ENCODE data around the gene CDKL1. TPM values are rescaled to one million over a fixed set of nuclear protein-coding genes. Genes with fewer than 3 reads are reported as not detected.

CDKL1 gene
- total and polyA plus RNA-seq, 7 donors = 0.46 to 4.5 (median 2.0) TPM

DNA sequence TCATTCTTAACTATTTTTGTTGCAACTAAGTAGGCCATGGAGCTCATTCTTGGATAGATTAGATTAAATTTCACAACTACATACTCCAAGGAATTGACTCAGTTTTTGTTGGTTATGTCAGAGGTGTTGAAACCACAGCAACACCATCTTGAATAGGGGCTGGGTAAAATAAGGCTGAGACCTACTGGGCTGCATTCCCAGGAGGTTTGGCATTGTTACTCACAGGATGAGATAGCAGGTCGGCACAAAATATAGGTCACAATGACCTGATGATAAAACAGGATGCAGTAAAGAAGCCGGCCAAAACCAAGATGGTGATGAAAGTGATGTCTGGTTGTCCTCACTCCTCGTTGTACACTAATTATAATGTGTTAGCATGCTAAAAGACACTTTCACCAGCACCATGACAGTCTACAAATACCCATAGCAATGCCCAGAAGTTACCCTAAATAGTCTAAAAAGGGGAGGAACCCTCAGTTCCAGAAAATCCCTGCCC is 63.6 kb downstream of the CDKL1 start:
- DNase-seq = peak in 1 of 2 donors; percentile 37

DNA sequence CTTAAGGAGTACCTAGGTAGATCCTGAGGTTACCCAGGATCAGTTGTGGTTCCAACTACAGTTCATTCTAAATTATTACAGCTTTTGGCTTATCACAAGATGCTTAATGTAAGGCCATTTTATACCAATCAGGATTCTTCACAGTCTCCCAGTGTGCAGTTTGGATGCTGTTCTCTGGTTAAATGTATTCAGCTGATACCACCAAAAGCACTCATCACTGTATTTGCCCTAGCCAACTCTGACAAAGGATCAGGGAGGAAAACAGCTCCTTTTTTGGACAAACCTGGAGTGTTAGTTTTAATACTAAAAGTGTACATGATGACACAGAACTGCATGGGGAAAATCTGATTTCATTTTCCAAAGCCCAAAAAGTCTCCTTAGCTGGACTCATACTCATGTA is 65.1 kb downstream of the CDKL1 start:
- Histone ChIP-seq H3K36me3 (ENCODE audit: insufficient read depth in 1 of 2, low read depth in 1 of 2) (peaks cover 0 to 41% of the 10 kb centered on the region in 2 donors), H3K4me3 (no peak overlapping the region), H3K27me3 (ENCODE audit: insufficient read depth in 3 of 3, low read length in 2 of 3) (no peaks in the 10 kb centered on the region), H3K9me3 (no peaks in the 10 kb centered on the region), H3K4me1 (peaks cover 14% of the 10 kb centered on the region), H3K27ac (no peak overlapping the region)
- intact Hi-C loops (cut with DNase I) = no loop called here
- DNase-seq (no peak), ATAC-seq (no peak)
- TF ChIP-seq CTCF (IDR thresholded peaks at IDR 0.05) = no peak

More for the DNA sequence above, 63.6 kb downstream of the CDKL1 start:
- Histone ChIP-seq H3K4me3 (no peak overlapping the region), H3K4me1 (peaks cover 14% of the 10 kb centered on the region), H3K27me3 (ENCODE audit: insufficient read depth in 3 of 3, low read length in 2 of 3) (no peaks in the 10 kb centered on the region), H3K36me3 (ENCODE audit: insufficient read depth in 1 of 2, low read depth in 1 of 2) (peaks cover 0 to 27% of the 10 kb centered on the region in 2 donors), H3K27ac (no peak overlapping the region), H3K9me3 (no peaks in the 10 kb centered on the region)
- 22 to 40% (median 33%) methylated on average over 3 of the region's 3 CpGs for WGBS, 3 donors
- no peak for TF ChIP-seq CTCF (IDR thresholded peaks at IDR 0.05)
- intact Hi-C loops (cut with DNase I) = no loop called here
- peak; percentile 47 to 69 (median 63) for ATAC-seq

DNA sequence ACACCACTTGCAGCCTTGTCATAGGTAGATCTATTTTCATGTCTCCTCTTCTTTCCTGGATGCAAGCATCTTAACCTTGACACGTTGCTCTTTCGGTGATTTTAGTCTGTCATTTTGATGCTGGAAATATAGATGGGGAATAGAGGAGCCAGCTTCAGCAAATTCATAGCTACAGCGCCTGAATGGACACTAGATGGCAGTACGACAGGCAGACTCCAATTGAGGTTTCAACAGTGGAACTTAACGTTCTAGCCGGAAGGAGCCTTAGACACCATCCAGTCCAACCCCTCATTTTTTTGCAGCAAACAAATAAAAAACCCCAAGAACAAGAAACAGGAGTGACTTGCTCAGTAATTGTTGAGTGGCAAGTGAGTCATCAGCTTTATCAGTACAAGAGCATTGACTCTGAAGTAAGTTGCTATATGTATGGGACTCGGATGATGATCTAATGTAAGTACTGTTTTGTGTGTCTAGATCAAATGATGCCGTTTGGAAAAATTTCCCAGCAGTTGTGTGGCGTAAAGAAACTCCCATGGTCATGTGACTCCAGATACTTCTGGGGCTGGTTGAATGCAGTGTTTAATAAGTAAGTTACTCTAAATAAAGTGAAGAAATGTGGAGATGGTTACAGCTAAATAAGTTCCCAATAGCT is 75.5 kb downstream of the CDKL1 start:
- 3 to 4% (median 4%) methylated on average over 9 of the region's 9 CpGs for WGBS, 3 donors
- DNase-seq (no peak), ATAC-seq (peak; percentile 86 to 97 (median 92))
- Histone ChIP-seq H3K9me3 (no peaks in the 10 kb centered on the region), H3K4me1 (peaks cover 39% of the 10 kb centered on the region), H3K4me3 (peak overlapping the region; percentile 42), H3K36me3 (ENCODE audit: insufficient read depth in 1 of 2, low read depth in 1 of 2) (peaks cover 2 to 33% of the 10 kb centered on the region in 2 donors), H3K27ac (peak overlapping the region; percentile 58), H3K27me3 (ENCODE audit: insufficient read depth in 3 of 3, low read length in 2 of 3) (no peaks in the 10 kb centered on the region)
- peak; percentile 84 for TF ChIP-seq CTCF (IDR thresholded peaks at IDR 0.05)
- intact Hi-C loops (cut with DNase I) = loop anchor here in 1 of 2 donors (1.0 kb wide), 1 partner anchor 211 kb away; the partner anchor contains the start of gene MAP4K5

- H3K9me3 ChIP-seq = no peaks in the 10 kb centered on the region
- H3K27me3 ChIP-seq (ENCODE audit: insufficient read depth in 3 of 3, low read length in 2 of 3) = no peaks in the 10 kb centered on the region
- peak overlapping the region; percentile 57 for H3K27ac ChIP-seq
- no peak overlapping the region for H3K4me3 ChIP-seq
- intact Hi-C loops (cut with DNase I) = no loop called here
- peaks cover 2 to 25% of the 10 kb centered on the region in 2 donors for H3K36me3 ChIP-seq (ENCODE audit: insufficient read depth in 1 of 2, low read depth in 1 of 2)
- H3K4me1 ChIP-seq = peaks cover 39% of the 10 kb centered on the region
- 44 to 69% (median 48%) methylated on average over 8 of the region's 8 CpGs for WGBS, 3 donors
- TF ChIP-seq CTCF (IDR thresholded peaks at IDR 0.05) = no peak
- DNase-seq (no peak), ATAC-seq (peak; percentile 41 to 80 (median 57))
Observed at GRCh38 chr14:50320283-50320682, 76.4 kb downstream of the CDKL1 start.

Data from psoas muscle (tissue), 8 donors.